ENCODE measurements around the gene ZFR2.

GRCh38 chr19:3881272-3882040 is 12.6 kb upstream of the ZFR2 start:
- TF ChIP-seq EZH2 (IDR thresholded peaks at IDR 0.05; ENCODE audit: low read length, unreplicated experiment) (no peak), CTCF (conservative IDR thresholded peaks at IDR 0.05; ENCODE audit: low read depth, low read length) (no peak)
